Fibroblast of pulmonary artery (primary cell): Measurements from ENCODE around the gene IL2RA.
A peak's percentile ranks its signal among the peaks of the same experiment; 100 is the strongest.

Source experiments
- DNase-seq: peaks from one replicate; pipeline ENCODE4 v3.0.0-alpha.2; 2010; ENCODE audit warnings: low read depth
- H3K4me3 ChIP-seq: replicated peaks from 2 replicates; pipeline ENCODE4 v1.5.1; 2011; ENCODE audit warnings: low read depth, mild to moderate bottlenecking, control low read depth, low read length, moderate library complexity
- TF ChIP-seq, protein P1 (sequence below): IDR thresholded peaks from 2 replicates; pipeline ENCODE4 v1.5.1; 2011; ENCODE audit warnings: mild to moderate bottlenecking, control low read depth, low read length, inconsistent platforms; ENCODE audit errors: missing control alignments

IL2RA gene

DNA sequence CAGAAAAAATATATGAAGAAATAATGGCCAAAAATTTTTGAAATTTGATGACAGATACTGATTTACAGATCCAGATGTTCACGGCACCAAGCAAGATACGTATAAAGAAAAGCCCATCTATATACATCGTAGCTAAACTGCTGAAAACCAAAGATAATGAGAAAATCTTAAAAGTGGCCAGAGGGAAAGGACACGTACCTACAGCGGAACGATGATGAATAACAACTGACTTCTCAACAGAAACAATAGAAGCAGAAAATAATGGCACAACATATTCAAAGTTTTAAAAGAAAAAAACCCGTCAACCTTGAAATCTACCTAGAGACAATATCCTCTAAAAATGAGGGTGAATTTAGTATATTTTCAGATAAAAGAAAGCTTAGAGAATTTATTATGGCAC, 31.9 kb downstream of the IL2RA start:
- H3K4me3 ChIP-seq, result no peak overlapping the region
- TF ChIP-seq, protein P1, sequence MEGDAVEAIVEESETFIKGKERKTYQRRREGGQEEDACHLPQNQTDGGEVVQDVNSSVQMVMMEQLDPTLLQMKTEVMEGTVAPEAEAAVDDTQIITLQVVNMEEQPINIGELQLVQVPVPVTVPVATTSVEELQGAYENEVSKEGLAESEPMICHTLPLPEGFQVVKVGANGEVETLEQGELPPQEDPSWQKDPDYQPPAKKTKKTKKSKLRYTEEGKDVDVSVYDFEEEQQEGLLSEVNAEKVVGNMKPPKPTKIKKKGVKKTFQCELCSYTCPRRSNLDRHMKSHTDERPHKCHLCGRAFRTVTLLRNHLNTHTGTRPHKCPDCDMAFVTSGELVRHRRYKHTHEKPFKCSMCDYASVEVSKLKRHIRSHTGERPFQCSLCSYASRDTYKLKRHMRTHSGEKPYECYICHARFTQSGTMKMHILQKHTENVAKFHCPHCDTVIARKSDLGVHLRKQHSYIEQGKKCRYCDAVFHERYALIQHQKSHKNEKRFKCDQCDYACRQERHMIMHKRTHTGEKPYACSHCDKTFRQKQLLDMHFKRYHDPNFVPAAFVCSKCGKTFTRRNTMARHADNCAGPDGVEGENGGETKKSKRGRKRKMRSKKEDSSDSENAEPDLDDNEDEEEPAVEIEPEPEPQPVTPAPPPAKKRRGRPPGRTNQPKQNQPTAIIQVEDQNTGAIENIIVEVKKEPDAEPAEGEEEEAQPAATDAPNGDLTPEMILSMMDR, result no peak
- no peak for DNase-seq

DNA sequence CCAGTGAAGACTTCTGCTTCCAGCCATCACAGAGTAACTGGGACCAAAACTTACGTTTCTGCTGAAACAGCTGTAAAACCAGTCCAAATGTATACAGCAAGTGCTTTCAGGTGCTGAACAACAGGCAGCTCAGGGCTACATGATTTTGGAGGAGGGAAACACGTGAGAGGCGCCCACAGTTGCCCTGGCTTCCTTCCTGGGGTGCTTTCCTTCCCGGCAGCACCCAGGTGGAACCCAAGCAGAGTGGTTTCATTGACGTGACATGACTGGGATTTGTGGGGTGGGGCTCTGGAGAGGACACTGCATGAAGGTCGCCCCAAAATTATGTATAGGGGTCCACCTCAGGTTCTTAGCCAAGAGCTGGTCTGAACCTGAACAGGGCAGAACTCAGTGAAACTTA, 34.2 kb downstream of the IL2RA start:
- TF ChIP-seq, protein P1, result no peak
- H3K4me3 ChIP-seq, result no peak overlapping the region
- DNase-seq, result no peak

DNA sequence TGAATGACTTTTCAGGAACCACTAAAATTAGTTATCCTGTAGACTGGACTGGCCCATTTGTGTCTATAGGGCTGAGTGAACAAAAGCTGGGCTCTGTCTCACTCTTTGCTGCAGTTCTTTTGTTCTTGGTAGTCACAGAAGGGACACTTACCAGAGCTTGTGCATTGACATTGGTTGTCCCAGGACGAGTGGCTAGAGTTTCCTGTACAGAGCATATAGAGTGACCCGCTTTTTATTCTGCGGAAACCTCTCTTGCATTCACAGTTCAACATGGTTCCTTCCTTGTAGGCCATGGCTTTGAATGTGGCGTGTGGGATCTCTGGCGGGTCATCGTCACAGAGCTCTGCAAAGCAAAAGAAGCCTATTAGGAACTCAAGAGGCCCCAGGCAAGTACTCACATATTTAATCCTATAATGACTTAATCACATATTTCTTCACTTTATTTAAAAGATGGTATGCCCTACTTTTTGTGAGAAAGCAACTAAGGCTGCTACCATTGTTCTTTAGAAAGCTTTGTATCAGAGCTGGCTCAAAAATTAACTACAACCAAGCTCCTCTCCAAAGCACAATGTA, 36.4 kb downstream of the IL2RA start:
- H3K4me3 ChIP-seq, result no peak overlapping the region
- TF ChIP-seq, protein P1, result no peak
- no peak for DNase-seq

DNA sequence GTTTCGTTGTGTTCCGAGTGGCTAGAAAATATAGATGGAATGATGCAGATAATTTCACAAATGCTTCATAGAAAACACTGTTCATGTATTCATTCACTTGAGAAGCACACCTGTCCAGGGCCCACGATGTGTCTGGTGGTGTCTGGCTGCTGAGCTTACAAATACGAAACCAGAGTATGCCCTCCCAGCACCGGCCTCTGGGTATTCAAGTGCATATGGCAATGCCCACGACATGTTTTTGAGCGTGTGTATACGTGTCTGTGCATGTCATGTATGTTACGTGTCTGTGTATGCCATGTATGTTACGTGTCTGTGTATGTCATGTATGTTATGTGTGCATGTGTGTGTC, 37.9 kb downstream of the IL2RA start:
- no peak overlapping the region for H3K4me3 ChIP-seq
- TF ChIP-seq, protein P1, result no peak
- DNase-seq, result no peak

DNA sequence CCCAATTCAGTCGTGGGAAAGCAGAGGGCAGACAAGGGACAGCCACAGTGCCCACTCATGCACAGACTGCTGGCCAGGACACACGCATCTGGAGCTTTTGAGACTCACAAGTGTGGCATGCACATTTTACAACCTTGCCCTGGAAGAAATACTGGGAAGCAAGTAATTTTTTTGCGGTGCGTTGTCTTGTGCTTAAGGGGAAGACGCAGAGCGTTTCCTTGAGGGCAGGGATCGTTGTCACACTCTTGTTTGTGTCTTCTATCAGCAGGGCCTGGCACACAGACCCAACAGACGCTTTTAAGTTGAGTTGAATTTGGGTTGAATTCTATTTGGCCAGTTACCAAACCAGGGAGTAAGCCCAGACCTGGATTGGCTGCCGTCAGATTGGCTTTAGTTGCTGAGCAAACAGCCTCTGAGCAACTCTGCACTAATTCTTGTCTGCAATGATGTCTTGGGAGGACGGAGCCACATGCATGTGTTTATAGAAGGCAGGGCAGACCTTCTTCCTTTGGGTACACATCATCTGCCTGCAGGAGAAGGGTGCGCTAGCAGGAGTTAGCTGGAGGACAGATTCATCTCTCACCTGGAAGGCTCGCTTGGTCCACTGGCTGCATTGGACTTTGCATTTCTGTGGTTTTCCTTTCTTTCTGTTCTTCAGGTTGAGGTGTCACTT, 38.4 kb downstream of the IL2RA start:
- TF ChIP-seq, protein P1, result no peak
- DNase-seq, result no peak

DNA sequence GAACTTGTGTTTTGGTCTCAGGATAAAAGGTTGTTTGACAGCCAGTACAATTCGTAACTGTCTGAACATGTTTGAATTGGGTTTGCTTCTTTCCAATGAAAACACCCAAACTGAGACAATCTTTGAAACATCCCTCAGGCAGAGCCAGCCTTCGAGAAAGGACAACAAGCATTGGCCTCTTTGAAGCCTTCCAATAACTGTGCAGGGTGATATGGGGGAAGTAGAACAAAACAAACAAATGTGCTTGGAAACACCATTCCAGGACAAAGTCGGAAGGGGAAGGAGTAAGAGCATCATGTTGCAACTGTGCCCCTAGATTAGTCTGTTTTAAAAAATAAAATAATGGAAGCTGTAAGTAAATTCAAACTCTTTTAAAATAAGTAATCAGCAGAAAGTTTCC, 39.5 kb downstream of the IL2RA start:
- TF ChIP-seq, protein P1, result no peak
- no peak overlapping the region for H3K4me3 ChIP-seq
- peak; percentile 45 for DNase-seq

More for the DNA sequence above, 38.4 kb downstream of the IL2RA start:
- H3K4me3 ChIP-seq, result no peak overlapping the region

DNA sequence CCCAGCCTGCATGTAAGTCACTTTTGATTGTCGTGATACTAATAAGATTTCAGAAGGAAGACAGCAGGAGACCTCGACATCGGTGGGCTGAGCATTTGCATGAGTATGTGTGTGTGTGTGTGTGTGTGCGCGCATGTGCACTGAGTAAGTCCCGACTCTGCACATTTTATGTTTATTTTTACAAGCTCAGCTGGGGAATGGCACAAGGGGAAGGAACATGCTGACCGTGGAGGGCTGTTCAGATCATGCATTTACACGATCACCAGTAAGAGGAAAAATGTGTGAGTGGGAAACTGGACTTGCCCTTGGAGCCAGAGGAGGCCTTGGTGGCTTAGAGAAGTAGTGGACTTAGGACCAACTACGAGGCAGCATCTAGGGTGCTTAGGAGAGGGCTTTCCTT, 41.3 kb downstream of the IL2RA start:
- TF ChIP-seq, protein P1, result no peak
- no peak overlapping the region for H3K4me3 ChIP-seq
- no peak for DNase-seq
